ENCODE data around the gene GPRC5A. TPM values are rescaled to one million over a fixed set of nuclear protein-coding genes. Genes with fewer than 3 reads are reported as not detected.

Gene GPRC5A
- total RNA-seq, 1 donor from 2014 or later = 41.5 TPM

GRCh38 chr12:12936983-12937491, 45.7 kb downstream of the GPRC5A start:
- DNase-seq (ENCODE audit: low spot score) = no peak

DNA sequence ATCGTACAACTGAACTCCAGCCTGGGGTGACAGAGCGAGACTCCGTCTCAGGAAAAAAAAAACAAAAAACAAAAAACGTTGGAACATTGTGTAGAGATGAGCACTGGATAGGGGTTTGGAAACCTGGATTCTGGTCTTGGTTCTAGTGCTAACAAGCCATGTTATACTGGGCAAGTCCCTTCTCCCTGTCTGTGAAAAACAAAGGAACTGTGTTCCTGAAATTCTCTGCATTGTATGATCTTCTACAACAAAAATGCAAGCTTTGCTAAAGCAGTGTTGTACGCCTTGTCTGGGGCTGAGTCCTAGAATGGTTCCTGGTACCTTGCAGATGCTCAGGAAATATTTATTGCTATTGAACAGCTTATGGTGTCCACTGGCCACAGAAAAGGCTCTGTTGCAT, 47.2 kb downstream of the GPRC5A start:
- DNase-seq (ENCODE audit: low spot score) = no peak

DNA sequence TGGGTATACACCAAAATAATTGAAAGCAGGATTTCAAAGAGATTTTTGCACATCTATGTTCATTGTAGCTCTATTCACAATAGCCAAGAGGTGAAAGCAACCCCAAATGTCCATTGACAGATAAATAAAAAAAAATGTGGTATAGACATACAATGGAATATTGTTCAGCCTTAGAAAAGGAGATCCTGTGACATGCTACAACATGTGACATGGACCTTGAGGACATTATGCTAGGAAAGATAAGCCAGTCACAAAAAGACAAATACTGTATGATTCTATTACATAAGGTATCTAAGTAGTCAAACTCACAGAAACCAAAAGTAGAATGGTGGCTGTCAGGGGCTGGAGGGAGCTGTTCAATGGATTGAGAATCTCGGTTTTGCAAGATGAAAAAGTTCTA, 48.5 kb downstream of the GPRC5A start:
- no peak for DNase-seq (ENCODE audit: low spot score)

DNA sequence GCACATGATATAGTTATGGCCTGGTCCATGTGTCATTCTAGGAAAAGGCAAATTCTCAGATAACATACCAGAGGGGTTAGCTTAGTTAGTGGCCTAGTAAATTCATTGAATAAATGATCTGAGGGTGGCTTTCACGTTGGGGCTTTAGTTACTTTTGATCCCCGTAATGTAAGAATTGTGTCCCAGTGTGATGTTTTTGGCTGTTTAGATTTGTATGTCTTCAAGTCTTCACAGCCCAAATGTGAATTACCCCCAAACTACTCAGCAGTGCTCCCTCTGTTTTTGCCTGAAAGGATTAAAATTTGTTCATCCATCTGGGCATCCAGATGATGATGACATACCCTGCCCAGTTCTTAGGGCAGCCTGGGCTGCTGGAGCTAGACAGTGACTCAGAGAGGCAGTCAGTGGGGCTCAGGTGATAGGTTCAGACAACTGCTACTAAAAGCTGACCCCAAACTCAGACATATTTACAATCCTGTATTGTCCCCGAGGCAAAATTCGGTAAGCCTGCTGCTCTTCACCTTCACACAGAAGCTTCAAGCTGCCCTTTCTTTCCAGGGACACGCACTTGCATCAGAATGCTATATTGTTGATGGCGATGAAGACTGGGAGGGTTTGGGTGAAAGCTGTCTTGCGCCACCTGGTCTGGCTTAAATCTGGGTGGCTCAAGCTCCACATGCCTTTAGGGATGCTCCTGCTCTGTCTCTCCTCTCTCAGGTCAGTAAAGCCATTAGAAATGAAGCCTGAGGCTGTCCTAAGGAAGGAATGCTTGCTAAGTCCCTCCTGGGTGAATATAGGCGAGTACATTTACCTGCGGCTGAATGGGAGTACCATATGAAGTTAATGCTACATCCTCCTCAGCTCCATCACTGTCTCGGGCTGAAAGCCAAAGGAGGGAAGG, 50.3 kb downstream of the GPRC5A start:
- no peak for DNase-seq (ENCODE audit: low spot score)

- no peak for DNase-seq (ENCODE audit: low spot score)
Measured at GRCh38 chr12:12943586-12944260, 52.4 kb downstream of the GPRC5A start.

DNA sequence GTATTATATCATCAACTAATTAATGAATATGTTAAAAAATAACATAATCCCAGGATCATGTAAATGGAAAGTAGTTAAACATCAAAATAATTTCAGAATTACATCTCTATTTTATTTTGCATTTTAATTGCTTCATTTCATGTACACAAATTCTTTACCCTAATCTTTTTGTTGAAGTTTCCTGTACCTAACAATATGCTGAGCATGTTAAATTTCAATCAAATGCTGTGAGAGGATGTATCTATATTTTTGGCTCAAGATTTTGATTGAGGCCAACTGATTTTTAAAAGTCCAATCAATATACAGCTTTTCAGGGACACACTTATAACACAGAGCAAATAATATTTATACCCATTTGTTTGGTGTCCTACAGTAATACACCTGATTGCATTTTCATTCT, 54.2 kb downstream of the GPRC5A start:
- DNase-seq (ENCODE audit: low spot score) = no peak

DNA sequence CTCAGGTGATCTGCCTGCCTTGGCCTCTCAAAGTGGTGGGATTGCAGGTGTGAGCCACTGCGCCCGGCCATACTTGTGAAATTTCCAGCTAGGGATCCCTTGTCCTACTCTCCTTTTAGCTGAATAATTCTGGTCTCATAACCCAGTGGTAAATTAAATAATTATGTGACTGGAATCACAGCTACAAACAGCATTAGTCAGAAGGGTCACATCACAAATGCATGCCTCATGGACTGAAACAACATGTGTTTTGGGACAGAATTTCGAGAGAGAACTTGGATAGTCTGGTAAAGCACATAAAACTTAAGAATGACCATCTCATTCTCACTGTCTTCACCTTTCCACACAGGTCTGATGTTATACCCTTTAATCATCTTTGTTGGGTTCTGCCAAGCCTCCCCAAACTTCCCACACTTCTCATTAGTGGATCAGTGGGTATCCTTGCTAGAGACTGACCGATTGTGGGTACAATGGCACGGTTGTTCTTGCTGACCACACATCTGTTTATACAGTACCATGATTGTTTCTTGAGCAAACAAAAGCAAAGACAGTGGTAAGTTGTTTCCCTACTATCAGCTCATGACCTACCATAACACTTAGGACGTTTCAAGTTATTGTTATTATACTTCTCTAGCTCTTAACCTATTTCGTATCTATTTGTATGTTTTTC, 55.5 kb downstream of the GPRC5A start:
- DNase-seq (ENCODE audit: low spot score) = no peak

GRCh38 chr12:12947902-12948301, 56.5 kb downstream of the GPRC5A start:
- DNase-seq (ENCODE audit: low spot score) = no peak

- no peak for DNase-seq (ENCODE audit: low spot score)
Measured at GRCh38 chr12:12951504-12951903, 60.1 kb downstream of the GPRC5A start.

DNA sequence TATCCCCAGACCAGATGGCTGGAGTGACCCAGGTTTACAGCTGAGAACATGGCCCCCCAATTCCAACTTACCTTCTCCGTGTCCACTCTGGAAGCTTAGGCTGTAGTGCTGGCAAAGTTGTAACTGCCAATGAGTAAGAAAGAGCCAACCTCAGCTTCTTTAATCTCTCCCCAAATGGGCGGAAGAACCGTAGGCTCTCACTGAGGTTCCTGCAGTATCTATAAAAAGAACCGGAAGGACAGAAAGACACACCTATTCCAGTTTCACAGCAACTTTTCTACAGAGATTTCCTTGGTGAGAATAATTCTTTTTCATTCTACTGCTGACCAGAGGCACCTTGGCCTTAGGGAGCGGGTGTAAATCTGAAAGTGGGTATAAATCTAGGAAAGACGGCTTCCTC, 60.7 kb downstream of the GPRC5A start, which contains the start of gene GPRC5D:
TSS of gene GPRC5D (minus strand) at position 135 of the 400 bp plus-strand sequence. CDS start 1,786 bp downstream, outside the sequence.
- no peak for DNase-seq (ENCODE audit: low spot score)

- DNase-seq (ENCODE audit: low spot score) = no peak
Measured at GRCh38 chr12:12954356-12954755, 63.0 kb downstream of the GPRC5A start.

DNA sequence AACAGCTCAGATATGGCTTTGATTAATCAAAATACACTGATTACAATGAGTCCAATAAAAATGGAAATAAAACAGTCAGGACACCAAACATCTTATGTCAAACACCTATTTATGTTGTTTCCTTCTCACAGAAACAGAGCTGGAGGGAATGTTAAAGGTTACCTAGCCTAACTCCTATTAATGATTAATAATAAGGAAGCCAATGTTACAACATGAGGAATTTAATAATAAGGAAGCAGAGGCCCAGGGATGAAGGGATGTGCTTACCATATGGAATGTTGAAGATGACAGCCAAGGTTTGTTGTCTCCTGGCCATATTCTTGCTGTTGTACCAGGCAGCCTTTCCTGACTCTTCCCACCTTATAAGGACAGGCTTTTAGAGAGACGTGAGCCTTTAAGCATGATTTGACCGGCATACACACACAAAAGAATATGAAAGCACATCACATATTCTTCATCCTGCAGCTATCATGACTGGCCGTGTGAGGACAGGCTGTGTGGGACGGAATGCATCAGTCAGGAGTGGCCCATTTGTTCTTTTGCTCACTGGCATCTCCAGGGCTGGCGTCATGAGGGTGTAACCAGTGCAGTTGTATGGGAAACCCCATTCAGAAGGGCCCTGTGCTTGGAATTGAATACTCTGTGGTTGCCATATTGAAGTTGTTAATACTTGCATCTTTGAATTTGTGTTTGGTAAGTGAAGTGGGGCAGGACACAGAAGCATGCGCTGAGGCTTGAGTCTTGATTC, 63.7 kb downstream of the GPRC5A start:
- no peak for DNase-seq (ENCODE audit: low spot score)

- DNase-seq (ENCODE audit: low spot score) = no peak
Measured at GRCh38 chr12:12958886-12959285, 67.5 kb downstream of the GPRC5A start.

DNA sequence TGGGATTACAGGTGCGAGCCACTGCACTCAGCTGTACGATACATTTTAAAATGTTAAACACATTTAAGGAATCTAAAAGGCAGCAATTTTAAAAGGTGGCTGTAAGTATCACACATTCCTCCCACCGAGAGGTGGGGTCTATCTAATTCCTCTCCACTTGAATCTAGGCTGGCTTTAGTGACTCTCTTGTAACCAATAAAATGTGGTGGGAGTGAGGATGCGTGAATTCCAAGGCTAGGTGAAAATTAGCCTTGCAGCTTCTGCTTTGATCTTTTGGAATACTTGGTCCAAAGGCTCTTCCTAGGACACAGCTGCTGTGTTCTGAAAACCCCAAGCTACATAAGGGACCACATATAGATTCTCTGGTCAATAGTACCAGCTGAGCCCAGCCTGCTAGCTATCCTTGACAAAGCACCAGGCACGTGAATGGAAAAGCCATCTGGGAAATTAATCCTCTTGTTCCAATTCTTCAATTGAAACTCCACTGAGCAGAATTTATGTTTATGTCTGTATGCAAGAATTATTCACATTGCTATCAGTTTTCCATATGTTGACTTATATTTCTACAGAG, 69.4 kb downstream of the GPRC5A start:
- DNase-seq (ENCODE audit: low spot score) = no peak

GRCh38 chr12:12964255-12964654, 72.9 kb downstream of the GPRC5A start:
- no peak for DNase-seq (ENCODE audit: low spot score)

GRCh38 chr12:12965836-12966235, 74.5 kb downstream of the GPRC5A start:
- DNase-seq (ENCODE audit: low spot score) = no peak

All from mesenteric fat pad (tissue), 1 donor.